Loucy (cell line): Measurements from ENCODE around the gene UTP4.

Source experiments
- H2AFZ ChIP-seq: fragments of 200-600 bp; sonication (generic); 2 replicates; pipeline ENCODE4 v1.6.0; 2016; ENCODE audit warnings: antibody characterized with exemption, mild to moderate bottlenecking, low read length, moderate library complexity
- H3F3A ChIP-seq: fragments of 200-600 bp; 2 replicates; pipeline ENCODE4 v1.6.0; 2016; ENCODE audit warnings: antibody characterized with exemption, low read depth, mild to moderate bottlenecking
- H3K27me3 ChIP-seq: fragments of 200-600 bp; sonication (generic); 2 replicates; pipeline ENCODE4 v1.6.1; 2014; ENCODE audit warnings: low read length, mild to moderate bottlenecking; ENCODE audit not compliant: insufficient read depth, poor library complexity, severe bottlenecking
- H3K36me3 ChIP-seq: fragments of 200-600 bp; sonication (generic); 2 replicates; pipeline ENCODE4 v1.6.1; 2016; ENCODE audit warnings: low read length; ENCODE audit not compliant: insufficient read depth
- H3K4me1 ChIP-seq: fragments of 200-600 bp; sonication (generic); 2 replicates; pipeline ENCODE4 v1.5.1; 2014; ENCODE audit warnings: low read length, mild to moderate bottlenecking; ENCODE audit not compliant: insufficient read depth, poor library complexity, severe bottlenecking
- H3K4me2 ChIP-seq: fragments of 200-600 bp; sonication (generic); 2 replicates; pipeline ENCODE4 v1.6.0; 2014; ENCODE audit warnings: antibody characterized with exemption, low read length, low read depth, mild to moderate bottlenecking; ENCODE audit not compliant: poor library complexity, severe bottlenecking
- H3K4me3 ChIP-seq: fragments of 200-600 bp; sonication (generic); 2 replicates; pipeline ENCODE4 v1.5.1; 2014; ENCODE audit warnings: low read length, mild to moderate bottlenecking, mixed read lengths; ENCODE audit not compliant: poor library complexity, severe bottlenecking
- H3K79me2 ChIP-seq: fragments of 200-600 bp; sonication (generic); 2 replicates; pipeline ENCODE4 v1.6.1; 2014; ENCODE audit warnings: low read length; ENCODE audit not compliant: insufficient read depth
- H3K9ac ChIP-seq: fragments of 200-600 bp; sonication (generic); 2 replicates; pipeline ENCODE4 v1.6.0; 2014; ENCODE audit warnings: mild to moderate bottlenecking, low read depth, low read length, moderate library complexity; ENCODE audit not compliant: poor library complexity, severe bottlenecking
- H3K9me2 ChIP-seq: fragments of 200-600 bp; sonication (generic); replicated peaks from 2 replicates; pipeline ENCODE4 v1.6.1; 2016; ENCODE audit warnings: low read depth, low read length, mixed read lengths
- H3K9me3 ChIP-seq: fragments of 200-600 bp; sonication (generic); 2 replicates; pipeline ENCODE4 v1.6.1; 2014; ENCODE audit warnings: mild to moderate bottlenecking, antibody characterized with exemption, low read length, low read depth; ENCODE audit not compliant: insufficient read depth
- H4K20me1 ChIP-seq: fragments of 200-600 bp; sonication (generic); 2 replicates; pipeline ENCODE4 v1.6.0; 2014; ENCODE audit warnings: antibody characterized with exemption, low read length, mild to moderate bottlenecking; ENCODE audit not compliant: insufficient read depth, poor library complexity, severe bottlenecking
- EZH2phosphoT487 ChIP-seq: fragments of 200-600 bp; IDR thresholded peaks from 2 replicates; pipeline ENCODE4 v1.6.1; 2018; ENCODE audit warnings: antibody characterized with exemption, mild to moderate bottlenecking, moderate library complexity, borderline replicate concordance
- TF ChIP-seq, protein P1 (sequence below): fragments of 200-600 bp; sonication (generic); conservative IDR thresholded peaks from 2 replicates; pipeline ENCODE4 v1.5.1; 2014; ENCODE audit warnings: mild to moderate bottlenecking, antibody characterized with exemption, low read length

The UTP4 gene

DNA sequence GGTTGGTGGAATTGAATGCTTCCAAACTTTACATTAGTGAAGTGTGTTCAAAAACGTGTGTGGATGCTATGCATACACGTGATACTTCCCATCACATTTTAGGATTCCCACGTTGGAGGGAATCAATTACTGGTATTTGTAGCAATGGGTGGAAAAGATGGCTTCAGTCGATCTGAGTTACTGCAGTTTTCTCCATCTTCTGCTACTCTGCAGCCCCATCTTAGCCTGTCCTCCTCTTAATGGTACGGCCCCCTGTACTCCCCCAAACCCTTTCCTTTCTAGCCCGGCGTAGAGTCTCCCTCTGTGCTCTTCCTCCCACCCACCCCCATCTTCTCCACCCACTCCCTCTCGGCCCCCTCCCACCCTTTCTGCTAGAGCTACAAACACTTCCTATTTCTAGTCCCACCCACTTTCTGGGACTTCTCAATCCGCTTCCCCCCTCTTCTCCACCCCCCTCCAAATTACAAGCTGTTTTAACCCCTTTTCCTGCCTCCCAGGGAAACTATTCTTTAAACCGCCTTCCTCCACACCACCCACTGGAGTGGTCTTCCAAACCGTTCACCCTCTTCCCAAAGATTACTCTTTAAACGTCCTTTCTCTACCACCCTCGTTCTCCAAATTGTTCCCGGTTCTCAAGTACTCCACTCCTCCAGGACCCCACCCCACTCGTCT is 1.1 kb upstream of the UTP4 start:
- H3K4me3 ChIP-seq, result peak overlapping the region; percentile 96
- H4K20me1 ChIP-seq, result peaks cover 39% of the 10 kb centered on the region
- H3K27me3 ChIP-seq, result peaks cover 5% of the 10 kb centered on the region
- no peaks in the 10 kb centered on the region for H3K9me2 ChIP-seq
- H3K9ac ChIP-seq, result peak overlapping the region; percentile 100
- no peaks in the 10 kb centered on the region; the same call in 1 of the 2 replicates for H3F3A ChIP-seq
- H3K36me3 ChIP-seq, result no peaks in the 10 kb centered on the region
- no peaks in the 10 kb centered on the region for H3K9me3 ChIP-seq
- peak overlapping the region; percentile 29; the same call in 1 of the 2 replicates for H2AFZ ChIP-seq
- peaks cover 84% of the 10 kb centered on the region for H3K79me2 ChIP-seq
- TF ChIP-seq EZH2phosphoT487, result no peak
- H3K4me1 ChIP-seq, result peaks cover 38% of the 10 kb centered on the region
- H3K4me2 ChIP-seq, result peak overlapping the region; percentile 98

DNA sequence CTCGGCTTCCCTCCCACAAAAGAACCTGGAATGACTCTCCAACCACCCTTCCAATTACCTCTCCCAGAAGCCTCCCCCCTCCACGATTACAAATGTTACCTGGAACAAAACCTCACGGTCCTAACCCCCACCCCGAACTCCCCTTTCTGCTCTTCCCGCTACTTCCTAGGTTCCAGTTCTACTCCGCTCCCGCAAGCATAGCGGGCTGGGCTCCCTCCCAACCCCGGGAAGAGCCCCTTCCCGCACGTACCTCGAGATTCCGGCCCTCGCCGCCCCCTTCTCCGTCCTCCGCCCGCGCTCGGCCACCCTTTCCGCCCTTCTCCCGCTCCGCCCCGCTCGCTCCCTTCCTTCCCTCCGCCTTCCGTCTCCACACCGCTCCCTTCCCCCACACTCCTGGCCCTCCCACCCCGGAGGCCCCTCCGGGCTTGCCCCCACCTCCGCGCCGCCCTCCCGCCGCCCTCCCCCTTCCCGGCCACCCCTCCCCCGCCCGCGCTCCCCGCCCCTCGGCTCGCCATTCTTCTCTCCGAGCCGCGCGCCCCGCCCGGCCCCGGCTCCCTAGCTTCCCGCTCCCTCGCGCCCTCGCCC is 518 bp upstream of the UTP4 start:
- Histone ChIP-seq H4K20me1 (peaks cover 39% of the 10 kb centered on the region), H3K36me3 (peaks cover 2% of the 10 kb centered on the region; the same call in 1 of the 2 replicates), H3K9me2 (no peaks in the 10 kb centered on the region), H3K4me2 (peak overlapping the region; percentile 98), H3K79me2 (peaks cover 91% of the 10 kb centered on the region), H3K9me3 (no peaks in the 10 kb centered on the region), H3K4me3 (peak overlapping the region; percentile 96), H3K27me3 (peaks cover 5% of the 10 kb centered on the region), H3F3A (no peaks in the 10 kb centered on the region; the same call in 1 of the 2 replicates), H3K4me1 (peaks cover 43% of the 10 kb centered on the region), H2AFZ (peak overlapping the region; percentile 29), H3K9ac (peak overlapping the region; percentile 100)
- TF ChIP-seq, protein P1, sequence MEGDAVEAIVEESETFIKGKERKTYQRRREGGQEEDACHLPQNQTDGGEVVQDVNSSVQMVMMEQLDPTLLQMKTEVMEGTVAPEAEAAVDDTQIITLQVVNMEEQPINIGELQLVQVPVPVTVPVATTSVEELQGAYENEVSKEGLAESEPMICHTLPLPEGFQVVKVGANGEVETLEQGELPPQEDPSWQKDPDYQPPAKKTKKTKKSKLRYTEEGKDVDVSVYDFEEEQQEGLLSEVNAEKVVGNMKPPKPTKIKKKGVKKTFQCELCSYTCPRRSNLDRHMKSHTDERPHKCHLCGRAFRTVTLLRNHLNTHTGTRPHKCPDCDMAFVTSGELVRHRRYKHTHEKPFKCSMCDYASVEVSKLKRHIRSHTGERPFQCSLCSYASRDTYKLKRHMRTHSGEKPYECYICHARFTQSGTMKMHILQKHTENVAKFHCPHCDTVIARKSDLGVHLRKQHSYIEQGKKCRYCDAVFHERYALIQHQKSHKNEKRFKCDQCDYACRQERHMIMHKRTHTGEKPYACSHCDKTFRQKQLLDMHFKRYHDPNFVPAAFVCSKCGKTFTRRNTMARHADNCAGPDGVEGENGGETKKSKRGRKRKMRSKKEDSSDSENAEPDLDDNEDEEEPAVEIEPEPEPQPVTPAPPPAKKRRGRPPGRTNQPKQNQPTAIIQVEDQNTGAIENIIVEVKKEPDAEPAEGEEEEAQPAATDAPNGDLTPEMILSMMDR, result no peak
- no peak for TF ChIP-seq EZH2phosphoT487

DNA sequence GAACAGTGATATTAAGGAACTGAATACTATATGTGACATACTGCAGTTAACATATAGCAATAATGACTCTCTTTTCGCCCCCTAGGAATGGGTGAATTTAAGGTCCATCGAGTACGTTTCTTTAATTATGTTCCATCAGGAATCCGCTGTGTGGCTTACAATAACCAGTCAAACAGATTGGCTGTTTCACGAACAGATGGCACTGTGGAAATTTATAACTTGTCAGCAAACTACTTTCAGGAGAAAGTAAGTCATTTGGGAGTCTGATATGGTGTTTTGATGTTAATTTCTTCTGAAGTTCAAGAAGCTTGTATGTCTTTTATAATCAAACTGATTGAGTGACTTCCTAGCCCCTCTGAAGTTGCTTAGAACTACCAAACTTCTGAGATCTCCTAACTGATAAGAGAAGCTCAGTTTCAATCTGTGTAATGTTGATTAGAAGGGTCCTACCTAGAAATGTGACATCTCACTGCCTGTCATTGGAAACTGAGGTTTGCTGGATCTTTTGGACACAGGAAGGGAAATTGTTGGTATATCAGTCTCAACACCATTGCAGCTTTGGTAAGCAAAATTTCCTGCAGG is 1.0 kb downstream of the UTP4 start:
- H3K9me3 ChIP-seq, result no peaks in the 10 kb centered on the region
- no peaks in the 10 kb centered on the region; the same call in 1 of the 2 replicates for H3F3A ChIP-seq
- H3K4me2 ChIP-seq, result peak overlapping the region; percentile 93
- H3K9ac ChIP-seq, result peak overlapping the region; percentile 83
- H3K36me3 ChIP-seq, result peaks cover 17% of the 10 kb centered on the region; the same call in 1 of the 2 replicates
- no peak for TF ChIP-seq EZH2phosphoT487
- TF ChIP-seq, protein P1, result no peak
- H3K79me2 ChIP-seq, result peaks cover 89% of the 10 kb centered on the region
- no peaks in the 10 kb centered on the region for H3K9me2 ChIP-seq
- peaks cover 48% of the 10 kb centered on the region for H4K20me1 ChIP-seq
- H3K4me1 ChIP-seq, result peaks cover 50% of the 10 kb centered on the region
- H2AFZ ChIP-seq, result no peak overlapping the region
- H3K27me3 ChIP-seq, result peaks cover 5% of the 10 kb centered on the region
- peak overlapping the region; percentile 96 for H3K4me3 ChIP-seq
